Psoas muscle (tissue), 8 donors: ENCODE measurements around the gene HS6ST3. TPM values are rescaled to one million over a fixed set of nuclear protein-coding genes. Genes with fewer than 3 reads are reported as not detected.

Experiments
- ATAC-seq, 4 donors: fragments of 200-7000 bp; cut with Tn5 transposase; one replicate each; pipeline ENCODE4 v1.9.1; 2020; ENCODE audit warnings: moderate library complexity in 3 of 4, mild to moderate bottlenecking in 2 of 4
- DNase-seq, 2 donors: peaks; one replicate each; pipeline ENCODE4 v3.0.0-alpha.2; 2020
- H3K27ac ChIP-seq: fragments of 200-600 bp; one replicate; pipeline ENCODE4 v1.8.0; 2022
- H3K27me3 ChIP-seq, 3 donors: fragments of 200-600 bp in 1 of 3; one replicate each; pipeline versions ENCODE4 v1.6.1 to v1.8.0; 2013 to 2022; ENCODE audit warnings: low read length in 2 of 3, mild to moderate bottlenecking in 2 of 3, moderate library complexity in 1 of 3; ENCODE audit not compliant: insufficient read depth in 3 of 3
- H3K36me3 ChIP-seq, 2 donors: fragments of 200-600 bp in 1 of 2; one replicate each; pipeline versions ENCODE4 v1.6.1 to v1.8.0; 2013 to 2022; ENCODE audit warnings: low read depth in 1 of 2, mild to moderate bottlenecking in 1 of 2, moderate library complexity in 1 of 2; ENCODE audit not compliant: insufficient read depth in 1 of 2
- H3K4me1 ChIP-seq: fragments of 200-600 bp; one replicate; pipeline ENCODE4 v1.8.0; 2022
- H3K4me3 ChIP-seq: fragments of 200-600 bp; one replicate; pipeline ENCODE4 v1.8.0; 2022; ENCODE audit warnings: mild to moderate bottlenecking
- H3K9me3 ChIP-seq: fragments of 200-600 bp; one replicate; pipeline ENCODE4 v1.8.0; 2022
- CTCF ChIP-seq: fragments of 200-600 bp; IDR thresholded peaks from one replicate; pipeline ENCODE4 v1.8.0; 2022; ENCODE audit warnings: antibody characterized with exemption
- WGBS, 3 donors: extraction: QIAGEN DNeasy Blood & Tissue Kit; methylation state at CpG; one replicate each; pipeline versions ENCODE4 v1.1.6 to v1.1.7; 2013; 5-methylcytosine and 5-hydroxymethylcytosine counted together
- intact Hi-C, 2 donors: fragments of 100-400 bp; cut with DNase I; formaldehyde crosslinking; loops; one replicate each; pipeline versions ENCODE4 v1.11.0 to v1.14.2; 2022
- polyA plus RNA-seq, 3 donors: library from polyadenylated mRNA; stranded (reverse); fragments of 200-250 nt; gene quantifications; one replicate each; pipeline ENCODE4 v1.2.3, GENCODE V29; 2013
- total RNA-seq, 4 donors: library from RNA; stranded (reverse); fragmentation: NEBNext Ultra II Directional in 2 of 4; extraction: Animal tissue kit (Norgen Biotek cat#: 25700) in 2 of 4; gene quantifications; one replicate each; pipeline versions ENCODE4 v1.2.1 to v1.2.4, GENCODE V29; 2021 to 2023
- donor health status: healthy with polysubstance abuse.
- donor health status: DM: no; HTN: no; CAD: no; lungs with moderate emphysema.
- donor health status: Bipolar disorder and iron deficiency.
- donor health status: healthy.
- donor health status: DM: yes; HTN: yes; CAD: no.
- donor health status: DM: no; HTN: no; CAD: no.
- donor health status: DM: no; HTN: no; CAD: no.
- donor health status: DM: yes; HTN: yes; CAD: no.

Gene HS6ST3
- total and polyA plus RNA-seq, 7 donors = 0.01 to 0.58 (median 0.10) TPM

GRCh38 chr13:96229356-96229755, 139.4 kb downstream of the HS6ST3 start:
- Histone ChIP-seq H3K27ac (no peak overlapping the region), H3K27me3 (no peaks in the 10 kb centered on the region), H3K4me1 (no peaks in the 10 kb centered on the region), H3K4me3 (no peak overlapping the region), H3K36me3 (no peaks in the 10 kb centered on the region), H3K9me3 (no peaks in the 10 kb centered on the region)
- ATAC-seq = peak in 3 of 4 donors; percentile 65 to 68 (median 66)
- intact Hi-C loops = loop anchor here in 1 of 2 donors (5.0 kb wide), 1 partner anchor 207 kb away; no protein-coding TSS in a partner anchor
- 16 to 33% (median 18%) methylated on average over 2 of the region's 2 CpGs for WGBS, 3 donors
- DNase-seq = no peak
- peak; percentile 34 for TF ChIP-seq CTCF

GRCh38 chr13:96238241-96238640, 148.3 kb downstream of the HS6ST3 start:
- DNase-seq = no peak
- H3K27ac ChIP-seq = no peak overlapping the region
- H3K36me3 ChIP-seq = no peaks in the 10 kb centered on the region
- H3K27me3 ChIP-seq = no peaks in the 10 kb centered on the region
- ATAC-seq = no peak
- WGBS, 3 donors = 81 to 87% (median 84%) methylated on average over 5 of the region's 5 CpGs
- H3K9me3 ChIP-seq = no peaks in the 10 kb centered on the region
- H3K4me3 ChIP-seq = no peak overlapping the region
- intact Hi-C loops = loop anchor here in 1 of 2 donors (10.0 kb wide), 1 partner anchor 223 kb away; no protein-coding TSS in a partner anchor
- no peaks in the 10 kb centered on the region for H3K4me1 ChIP-seq
- TF ChIP-seq CTCF = no peak

- no peak for ATAC-seq
- Histone ChIP-seq H3K9me3 (no peaks in the 10 kb centered on the region), H3K4me1 (no peaks in the 10 kb centered on the region), H3K27me3 (no peaks in the 10 kb centered on the region), H3K27ac (no peak overlapping the region), H3K36me3 (no peaks in the 10 kb centered on the region), H3K4me3 (no peak overlapping the region)
- WGBS, 3 donors = 84 to 91% (median 85%) methylated on average over 5 of the region's 5 CpGs
- no peak for DNase-seq
- intact Hi-C loops = loop anchor here in 1 of 2 donors (10.0 kb wide), 1 partner anchor 224 kb away; no protein-coding TSS in a partner anchor
- TF ChIP-seq CTCF = no peak
Measured at GRCh38 chr13:96238861-96239260, 149.0 kb downstream of the HS6ST3 start.

- DNase-seq (no peak), ATAC-seq (no peak)
- no peaks in the 10 kb centered on the region for H3K36me3 ChIP-seq
- H3K4me1 ChIP-seq = no peaks in the 10 kb centered on the region
- no peak overlapping the region for H3K27ac ChIP-seq
- WGBS, 3 donors = 31 to 38% (median 37%) methylated on average over 1 of the region's 1 CpG
- intact Hi-C loops = no loop called here
- no peak overlapping the region for H3K4me3 ChIP-seq
- TF ChIP-seq CTCF = no peak
- no peaks in the 10 kb centered on the region for H3K27me3 ChIP-seq
- H3K9me3 ChIP-seq = no peaks in the 10 kb centered on the region
Measured at GRCh38 chr13:96243376-96243775, 153.5 kb downstream of the HS6ST3 start.

- TF ChIP-seq CTCF = no peak
- H3K36me3 ChIP-seq = no peaks in the 10 kb centered on the region
- DNase-seq (no peak), ATAC-seq (no peak)
- peaks cover 0 to 3% (median 0%) of the 10 kb centered on the region in 3 donors for H3K27me3 ChIP-seq
- H3K4me3 ChIP-seq = no peak overlapping the region
- no peaks in the 10 kb centered on the region for H3K4me1 ChIP-seq
- no peak overlapping the region for H3K27ac ChIP-seq
- H3K9me3 ChIP-seq = no peaks in the 10 kb centered on the region
- WGBS, 3 donors = 45 to 57% (median 49%) methylated on average over 2 of the region's 2 CpGs
- intact Hi-C loops = no loop called here
Measured at GRCh38 chr13:96248103-96248502, 158.2 kb downstream of the HS6ST3 start.
